Suprapubic skin (tissue), 4 donors: ENCODE measurements around the gene PHACTR1.

ENCODE experiments used
- EP300 ChIP-seq: sonication (generic); formaldehyde crosslinking; IDR thresholded peaks from one replicate; pipeline ENCODE4 v1.6.1; 2017; ENCODE audit warnings: antibody characterized with exemption
- POLR2A ChIP-seq, 2 donors: fragments of 450-650 bp; IDR thresholded peaks; one replicate each; pipeline ENCODE4 v1.6.1; 2017; ENCODE audit warnings: antibody characterized with exemption in 2 of 2, mild to moderate bottlenecking in 2 of 2, moderate library complexity in 2 of 2
- POLR2AphosphoS5 ChIP-seq, 3 donors: sonication (generic); formaldehyde crosslinking; IDR thresholded peaks; one replicate each; pipeline ENCODE4 v1.6.1; 2017; ENCODE audit warnings: antibody characterized with exemption in 3 of 3
- TF ChIP-seq, protein P1 (sequence below), 2 donors: fragments of 200-600 bp in 1 of 2; fragments of 450-650 bp in 1 of 2; sonication (generic) in 1 of 2; IDR thresholded peaks; one replicate each; pipeline ENCODE4 v1.5.1; 2016 to 2019; ENCODE audit warnings: antibody characterized with exemption in 2 of 2, mild to moderate bottlenecking in 1 of 2, moderate library complexity in 1 of 2

- TF ChIP-seq, protein P1, sequence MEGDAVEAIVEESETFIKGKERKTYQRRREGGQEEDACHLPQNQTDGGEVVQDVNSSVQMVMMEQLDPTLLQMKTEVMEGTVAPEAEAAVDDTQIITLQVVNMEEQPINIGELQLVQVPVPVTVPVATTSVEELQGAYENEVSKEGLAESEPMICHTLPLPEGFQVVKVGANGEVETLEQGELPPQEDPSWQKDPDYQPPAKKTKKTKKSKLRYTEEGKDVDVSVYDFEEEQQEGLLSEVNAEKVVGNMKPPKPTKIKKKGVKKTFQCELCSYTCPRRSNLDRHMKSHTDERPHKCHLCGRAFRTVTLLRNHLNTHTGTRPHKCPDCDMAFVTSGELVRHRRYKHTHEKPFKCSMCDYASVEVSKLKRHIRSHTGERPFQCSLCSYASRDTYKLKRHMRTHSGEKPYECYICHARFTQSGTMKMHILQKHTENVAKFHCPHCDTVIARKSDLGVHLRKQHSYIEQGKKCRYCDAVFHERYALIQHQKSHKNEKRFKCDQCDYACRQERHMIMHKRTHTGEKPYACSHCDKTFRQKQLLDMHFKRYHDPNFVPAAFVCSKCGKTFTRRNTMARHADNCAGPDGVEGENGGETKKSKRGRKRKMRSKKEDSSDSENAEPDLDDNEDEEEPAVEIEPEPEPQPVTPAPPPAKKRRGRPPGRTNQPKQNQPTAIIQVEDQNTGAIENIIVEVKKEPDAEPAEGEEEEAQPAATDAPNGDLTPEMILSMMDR (IDR thresholded peaks at IDR 0.05): no peak
- TF ChIP-seq POLR2A (IDR thresholded peaks at IDR 0.05): no peak
- TF ChIP-seq EP300: no peak
- TF ChIP-seq POLR2AphosphoS5 (IDR thresholded peaks at IDR 0.05): no peak
Observed at GRCh38 chr6:13298446-13298845, 581.9 kb downstream of the PHACTR1 start.
